GM12873 (cell line): ENCODE data around the gene MTX1.

Experiments
- TF ChIP-seq, protein P1 (sequence below): IDR thresholded peaks from 2 replicates; pipeline ENCODE4 v1.5.1; 2012; ENCODE audit warnings: low read depth, mild to moderate bottlenecking, moderate library complexity, low read length, control low read depth; ENCODE audit not compliant: insufficient read depth; ENCODE audit errors: missing control alignments

Gene MTX1

DNA sequence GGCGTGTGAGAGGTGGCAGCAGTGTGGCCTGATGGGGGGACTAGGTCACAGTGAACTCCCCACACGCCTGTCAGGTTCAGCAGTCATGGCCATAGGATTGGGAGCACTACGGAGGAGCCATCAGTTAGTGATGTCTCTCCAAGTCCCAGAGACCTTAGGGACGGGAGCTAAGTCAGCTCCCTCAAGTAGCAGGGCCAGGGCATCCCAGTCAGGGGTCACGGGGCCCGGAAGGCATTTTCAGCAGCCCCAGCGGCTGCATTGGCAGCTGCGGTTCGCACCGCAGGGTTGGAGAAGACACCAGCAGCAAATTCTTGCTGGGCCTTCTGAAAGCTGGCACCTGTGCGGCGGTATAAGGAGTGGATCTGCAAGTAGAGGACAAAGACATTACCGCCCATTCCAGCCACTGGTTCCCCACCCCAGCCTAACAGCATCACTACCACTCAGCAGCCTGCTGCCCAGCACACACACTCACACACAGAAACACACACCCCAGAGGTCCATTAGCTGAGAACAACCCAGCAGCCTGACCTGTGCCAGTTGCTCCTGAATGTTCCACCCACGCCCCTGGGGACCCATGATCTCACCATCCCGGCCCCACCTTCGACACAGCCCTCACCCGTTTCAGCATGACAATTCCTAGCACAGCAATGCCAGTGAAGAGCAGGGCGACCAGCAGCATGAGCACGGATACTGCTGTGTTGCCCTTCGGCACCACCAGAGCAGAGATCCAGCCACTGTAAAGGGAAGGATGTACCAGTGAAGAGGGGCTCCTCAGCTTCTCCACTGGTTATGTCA lies 47.8 kb downstream of the MTX1 start:
- TF ChIP-seq, protein P1, sequence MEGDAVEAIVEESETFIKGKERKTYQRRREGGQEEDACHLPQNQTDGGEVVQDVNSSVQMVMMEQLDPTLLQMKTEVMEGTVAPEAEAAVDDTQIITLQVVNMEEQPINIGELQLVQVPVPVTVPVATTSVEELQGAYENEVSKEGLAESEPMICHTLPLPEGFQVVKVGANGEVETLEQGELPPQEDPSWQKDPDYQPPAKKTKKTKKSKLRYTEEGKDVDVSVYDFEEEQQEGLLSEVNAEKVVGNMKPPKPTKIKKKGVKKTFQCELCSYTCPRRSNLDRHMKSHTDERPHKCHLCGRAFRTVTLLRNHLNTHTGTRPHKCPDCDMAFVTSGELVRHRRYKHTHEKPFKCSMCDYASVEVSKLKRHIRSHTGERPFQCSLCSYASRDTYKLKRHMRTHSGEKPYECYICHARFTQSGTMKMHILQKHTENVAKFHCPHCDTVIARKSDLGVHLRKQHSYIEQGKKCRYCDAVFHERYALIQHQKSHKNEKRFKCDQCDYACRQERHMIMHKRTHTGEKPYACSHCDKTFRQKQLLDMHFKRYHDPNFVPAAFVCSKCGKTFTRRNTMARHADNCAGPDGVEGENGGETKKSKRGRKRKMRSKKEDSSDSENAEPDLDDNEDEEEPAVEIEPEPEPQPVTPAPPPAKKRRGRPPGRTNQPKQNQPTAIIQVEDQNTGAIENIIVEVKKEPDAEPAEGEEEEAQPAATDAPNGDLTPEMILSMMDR = no peak

DNA sequence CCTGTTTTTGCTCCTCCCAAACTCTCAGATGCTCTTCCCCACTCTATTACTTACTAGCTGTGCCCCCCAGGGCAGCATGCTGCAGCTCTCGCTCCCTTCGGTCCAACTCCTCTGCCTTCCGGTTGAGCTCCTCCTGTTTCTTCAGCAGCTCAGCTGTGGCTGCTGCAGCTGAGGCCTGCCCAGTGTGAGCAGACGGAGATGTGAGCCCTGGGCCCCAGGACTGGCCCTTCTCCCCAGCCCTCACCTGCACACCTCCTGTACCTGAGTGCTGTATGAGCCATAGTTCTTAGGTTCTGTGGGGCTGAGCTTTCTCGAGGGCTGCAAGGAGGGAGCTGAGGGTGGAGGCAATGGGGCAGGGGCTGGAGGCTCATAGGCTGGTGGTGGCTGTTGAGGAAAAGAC lies 51.8 kb downstream of the MTX1 start:
- TF ChIP-seq, protein P1 = no peak

DNA sequence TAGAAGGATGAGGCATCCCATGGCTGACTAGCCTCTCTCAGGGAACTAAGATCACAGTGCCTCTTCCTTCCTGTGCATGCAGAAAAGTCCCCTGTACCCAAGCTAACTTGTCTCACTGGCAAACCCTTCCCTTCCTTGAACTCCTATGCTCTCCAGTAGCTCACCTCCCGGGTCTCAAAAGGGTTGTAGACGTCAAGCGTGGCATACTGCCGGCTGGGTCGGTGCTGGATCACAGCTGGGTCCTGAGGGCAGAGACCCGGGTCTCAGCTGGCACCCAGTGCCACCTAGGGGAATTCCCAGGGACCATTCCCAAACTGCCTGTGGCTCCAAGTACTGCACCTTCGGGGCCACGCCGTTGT lies 53.0 kb downstream of the MTX1 start:
- TF ChIP-seq, protein P1 = no peak

DNA sequence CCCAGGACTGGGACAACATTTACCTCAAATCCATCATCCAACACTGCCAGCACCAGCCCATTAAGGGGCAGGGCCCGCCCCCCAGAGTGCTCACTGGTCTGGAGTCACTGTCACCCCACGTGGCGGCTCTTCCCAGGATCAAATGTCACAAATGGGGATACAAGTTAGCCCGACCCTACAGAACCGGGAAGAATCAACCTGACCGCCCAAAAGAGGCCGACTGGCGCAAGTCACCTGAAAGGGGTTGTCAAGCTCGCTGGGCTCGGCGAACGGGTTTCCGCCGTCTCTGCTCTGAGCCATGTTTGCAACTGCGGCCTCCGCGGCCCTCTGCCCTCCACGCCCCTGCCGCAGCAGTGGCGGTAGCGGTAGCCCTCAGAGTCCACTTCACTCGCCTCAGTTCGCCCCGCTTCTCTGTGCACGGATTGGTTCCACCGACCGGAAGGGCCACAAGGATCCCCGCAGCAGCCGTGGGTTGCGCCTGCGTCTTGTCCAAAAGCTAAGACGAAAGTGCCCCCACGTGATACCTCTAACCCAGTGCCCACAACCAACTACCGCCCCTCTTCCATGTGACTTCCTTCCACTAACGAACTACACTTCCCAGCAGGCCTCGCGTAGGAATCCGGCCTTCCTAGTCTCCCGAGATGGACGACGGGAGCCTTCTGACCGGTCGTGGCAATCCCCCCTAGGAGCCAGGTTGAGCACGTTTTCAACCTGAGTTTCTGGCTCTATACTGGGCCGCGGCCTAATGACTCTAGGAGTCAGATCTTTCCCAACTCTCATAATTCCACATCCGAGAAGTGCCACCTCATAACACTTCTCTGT lies 53.6 kb downstream of the MTX1 start, which contains the start of gene SCAMP3:
SCAMP3 (minus strand) TSS at position 509 of the 822 bp plus-strand sequence; CDS start at position 300, 209 bp downstream.
- TF ChIP-seq, protein P1 = no peak

- TF ChIP-seq, protein P1 = no peak
Observed at GRCh38 chr1:155263067-155263466, 54.6 kb downstream of the MTX1 start.
